Endodermal cell (in vitro differentiated cells): ENCODE results near the gene ARHGEF28. TPM values are rescaled to one million over a fixed set of nuclear protein-coding genes. Genes with fewer than 3 reads are reported as not detected.

ENCODE experiments used
- DNase-seq: peaks from one replicate; pipeline ENCODE4 v3.0.0-alpha.2; 2017
- H3K27ac ChIP-seq: 2 replicates; pipeline ENCODE4 v1.5.1; 2013; ENCODE audit warnings: mild to moderate bottlenecking, low read depth, low read length, moderate library complexity
- H3K27me3 ChIP-seq: 2 replicates; pipeline ENCODE4 v1.6.1; 2013; ENCODE audit warnings: mild to moderate bottlenecking, low read length, moderate library complexity; ENCODE audit not compliant: insufficient read depth, control insufficient read depth, poor library complexity, severe bottlenecking
- H3K36me3 ChIP-seq: 2 replicates; pipeline ENCODE4 v1.7.0; 2013; ENCODE audit warnings: mild to moderate bottlenecking, low read length, moderate library complexity; ENCODE audit not compliant: control insufficient read depth, insufficient read depth
- H3K4me1 ChIP-seq: one replicate; pipeline ENCODE4 v1.7.0; 2013; ENCODE audit warnings: low read length; ENCODE audit not compliant: control insufficient read depth, insufficient read depth
- H3K4me3 ChIP-seq: 2 replicates; pipeline ENCODE4 v1.5.1; 2013; ENCODE audit warnings: mild to moderate bottlenecking, low read length, moderate library complexity
- H3K9ac ChIP-seq: 2 replicates; pipeline ENCODE4 v1.6.1; 2013; ENCODE audit warnings: mild to moderate bottlenecking, low read length, moderate library complexity; ENCODE audit not compliant: poor library complexity, severe bottlenecking; ENCODE audit errors: extremely low read depth
- H3K9me3 ChIP-seq: 2 replicates; pipeline ENCODE4 v1.6.1; 2013; ENCODE audit warnings: mild to moderate bottlenecking, low read length, moderate library complexity; ENCODE audit not compliant: control insufficient read depth
- H3K27ac Mint-ChIP-seq: 2 replicates; pipeline ENCODE4 v1.8.0; 2020; ENCODE audit warnings: mixed read lengths
- H3K27me3 Mint-ChIP-seq: 2 replicates; pipeline ENCODE4 v1.8.0; 2021; ENCODE audit warnings: mild to moderate bottlenecking, mixed read lengths; ENCODE audit not compliant: insufficient read depth
- H3K36me3 Mint-ChIP-seq: 2 replicates; pipeline ENCODE4 v1.8.0; 2020; ENCODE audit warnings: low read depth, mixed read lengths
- H3K4me1 Mint-ChIP-seq: 2 replicates; pipeline ENCODE4 v1.8.0; 2020; ENCODE audit warnings: mixed read lengths
- H3K4me3 Mint-ChIP-seq: 2 replicates; pipeline ENCODE4 v1.8.0; 2020; ENCODE audit warnings: mild to moderate bottlenecking, moderate library complexity, mixed read lengths
- H3K9me3 Mint-ChIP-seq: 2 replicates; pipeline ENCODE4 v1.8.0; 2020; ENCODE audit warnings: mild to moderate bottlenecking, mixed read lengths
- WGBS, 2 experiments: methylation state at CpG; one replicate each; pipeline versions ENCODE4 v1.1.5 to v1.1.7; 2013; ENCODE audit warnings: missing lambda C conversion rate in 2 of 2, mixed read lengths in 1 of 2; ENCODE audit not compliant: insufficient coverage in 1 of 2, insufficient read length in 1 of 2; 5-methylcytosine and 5-hydroxymethylcytosine counted together
- total RNA-seq, 2 donors: library from RNA; stranded (reverse); fragmentation: NEBNext Ultra II Directional in 1 of 2; extraction: Animal tissue kit (Norgen Biotek cat#: 25700) in 1 of 2; gene quantifications; 2 replicates in 1 of 2; 3 replicates in 1 of 2; pipeline ENCODE4 v1.2.1, GENCODE V29; 2021
- TF ChIP-seq, protein P1 (sequence below): fragments of 200-600 bp; sonication (generic); conservative IDR thresholded peaks from 2 replicates; pipeline ENCODE4 v1.5.0; 2021; ENCODE audit warnings: antibody characterized with exemption, mild to moderate bottlenecking

The ARHGEF28 gene
- total RNA-seq, 2 donors from 2014 or later = 0.92 to 1.2 TPM

DNA sequence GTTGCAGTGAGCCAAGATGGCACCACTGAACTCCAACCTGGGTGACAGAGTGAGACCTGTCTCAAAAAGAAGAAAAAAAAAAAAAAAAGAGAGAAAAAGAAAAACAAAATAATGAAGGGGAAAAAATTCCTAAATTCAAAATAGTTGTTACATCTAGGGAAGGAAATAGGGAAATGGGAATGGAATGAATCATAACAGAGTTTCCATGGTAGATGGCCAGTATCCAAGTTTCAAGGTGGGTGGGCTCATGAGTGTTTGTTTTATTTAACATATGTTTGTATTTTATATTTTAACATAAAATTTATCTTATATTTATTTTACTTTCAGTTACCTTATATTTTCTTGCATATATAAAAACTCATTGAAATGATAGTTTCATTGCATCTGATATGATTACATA lies 215.6 kb downstream of the ARHGEF28 start:
- no peaks in the 10 kb centered on the region for H3K4me1 ChIP-seq
- H3K9me3 Mint-ChIP-seq = no peaks in the 10 kb centered on the region
- no peak overlapping the region for H3K9ac ChIP-seq
- H3K27me3 ChIP-seq = no peaks in the 10 kb centered on the region
- no peaks in the 10 kb centered on the region for H3K36me3 Mint-ChIP-seq
- no peak overlapping the region for H3K27ac ChIP-seq
- no peaks in the 10 kb centered on the region for H3K27me3 Mint-ChIP-seq
- H3K4me3 ChIP-seq = no peak overlapping the region
- H3K27ac Mint-ChIP-seq = no peak overlapping the region
- no peak for DNase-seq
- TF ChIP-seq, protein P1, sequence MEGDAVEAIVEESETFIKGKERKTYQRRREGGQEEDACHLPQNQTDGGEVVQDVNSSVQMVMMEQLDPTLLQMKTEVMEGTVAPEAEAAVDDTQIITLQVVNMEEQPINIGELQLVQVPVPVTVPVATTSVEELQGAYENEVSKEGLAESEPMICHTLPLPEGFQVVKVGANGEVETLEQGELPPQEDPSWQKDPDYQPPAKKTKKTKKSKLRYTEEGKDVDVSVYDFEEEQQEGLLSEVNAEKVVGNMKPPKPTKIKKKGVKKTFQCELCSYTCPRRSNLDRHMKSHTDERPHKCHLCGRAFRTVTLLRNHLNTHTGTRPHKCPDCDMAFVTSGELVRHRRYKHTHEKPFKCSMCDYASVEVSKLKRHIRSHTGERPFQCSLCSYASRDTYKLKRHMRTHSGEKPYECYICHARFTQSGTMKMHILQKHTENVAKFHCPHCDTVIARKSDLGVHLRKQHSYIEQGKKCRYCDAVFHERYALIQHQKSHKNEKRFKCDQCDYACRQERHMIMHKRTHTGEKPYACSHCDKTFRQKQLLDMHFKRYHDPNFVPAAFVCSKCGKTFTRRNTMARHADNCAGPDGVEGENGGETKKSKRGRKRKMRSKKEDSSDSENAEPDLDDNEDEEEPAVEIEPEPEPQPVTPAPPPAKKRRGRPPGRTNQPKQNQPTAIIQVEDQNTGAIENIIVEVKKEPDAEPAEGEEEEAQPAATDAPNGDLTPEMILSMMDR = no peak
- no peak overlapping the region for H3K4me3 Mint-ChIP-seq
- no peaks in the 10 kb centered on the region for H3K4me1 Mint-ChIP-seq
- H3K36me3 ChIP-seq = no peaks in the 10 kb centered on the region
- H3K9me3 ChIP-seq = no peaks in the 10 kb centered on the region

DNA sequence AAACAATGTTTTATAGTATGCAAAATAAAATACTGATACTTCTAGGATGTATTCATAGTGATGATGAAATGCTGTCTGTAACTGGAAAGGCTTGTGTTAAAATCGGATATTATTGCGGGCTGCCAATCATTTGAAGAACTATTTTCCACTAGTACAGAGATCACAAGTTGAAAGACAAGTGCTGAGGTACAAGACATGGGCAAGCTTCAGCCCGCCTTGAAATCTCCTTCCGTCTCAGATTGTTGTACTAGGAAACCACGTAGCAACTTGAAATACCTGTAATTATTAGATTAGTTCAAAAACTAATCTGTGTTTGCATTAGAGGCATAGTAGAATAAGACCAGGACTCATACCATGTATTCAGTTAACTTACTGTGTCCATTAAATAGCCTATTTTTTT lies 218.2 kb downstream of the ARHGEF28 start:
- no peak overlapping the region for H3K27ac Mint-ChIP-seq
- Histone ChIP-seq H3K27ac (no peak overlapping the region), H3K9ac (no peak overlapping the region), H3K27me3 (no peaks in the 10 kb centered on the region), H3K4me3 (no peak overlapping the region), H3K36me3 (no peaks in the 10 kb centered on the region), H3K9me3 (no peaks in the 10 kb centered on the region), H3K4me1 (no peaks in the 10 kb centered on the region)
- no peaks in the 10 kb centered on the region for H3K27me3 Mint-ChIP-seq
- no peaks in the 10 kb centered on the region for H3K4me1 Mint-ChIP-seq
- WGBS, 2 experiments = 93% methylated on average over 2 to 5 of the region's 5 CpGs
- TF ChIP-seq, protein P1 = no peak
- no peak for DNase-seq
- H3K36me3 Mint-ChIP-seq = no peaks in the 10 kb centered on the region
- H3K9me3 Mint-ChIP-seq = no peaks in the 10 kb centered on the region
- no peak overlapping the region for H3K4me3 Mint-ChIP-seq

DNA sequence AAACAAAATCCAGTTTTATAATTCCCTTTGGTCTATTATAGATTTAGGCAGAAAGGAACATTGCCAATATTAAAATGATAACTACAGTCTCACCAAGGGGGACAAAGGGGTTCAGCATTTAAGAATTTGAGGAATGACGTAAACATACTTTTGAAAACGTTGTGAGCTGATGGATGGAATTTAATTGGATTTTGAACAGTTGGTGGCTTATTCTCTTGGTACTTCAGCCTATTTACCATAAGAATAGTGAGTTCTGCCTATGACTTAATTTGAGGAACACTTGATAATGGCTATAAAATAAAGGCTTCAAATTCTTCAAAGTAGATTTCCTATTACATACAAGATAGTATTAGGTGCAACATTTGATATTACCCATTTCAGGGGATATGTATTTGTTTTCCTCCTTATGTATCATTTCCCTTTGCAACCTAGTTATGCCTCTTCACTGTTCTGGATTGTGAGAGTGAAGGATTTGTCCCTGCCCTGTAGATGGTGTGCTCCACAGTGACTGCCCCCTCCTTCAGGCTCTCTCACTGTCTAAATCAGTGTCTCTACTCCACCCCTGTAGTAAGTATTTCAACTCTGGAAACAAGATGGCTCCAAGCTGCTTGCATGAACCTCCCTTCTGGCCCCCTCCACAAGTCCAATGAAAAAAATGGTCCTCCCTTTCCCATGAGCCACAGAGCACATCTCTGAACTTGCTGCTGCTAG lies 225.6 kb downstream of the ARHGEF28 start:
- DNase-seq = no peak
- no peak overlapping the region for H3K27ac ChIP-seq
- H3K36me3 ChIP-seq = no peaks in the 10 kb centered on the region
- H3K27me3 Mint-ChIP-seq = no peaks in the 10 kb centered on the region
- H3K4me3 Mint-ChIP-seq = no peak overlapping the region
- H3K36me3 Mint-ChIP-seq = no peaks in the 10 kb centered on the region
- TF ChIP-seq, protein P1 = no peak
- no peaks in the 10 kb centered on the region for H3K4me1 ChIP-seq
- no peak overlapping the region for H3K9ac ChIP-seq
- WGBS, 2 experiments = 43 to 53% methylated on average over 2 of the region's 2 CpGs
- H3K9me3 Mint-ChIP-seq = no peaks in the 10 kb centered on the region
- peaks cover 3% of the 10 kb centered on the region for H3K4me1 Mint-ChIP-seq
- no peak overlapping the region for H3K27ac Mint-ChIP-seq
- H3K9me3 ChIP-seq = no peaks in the 10 kb centered on the region
- H3K27me3 ChIP-seq = no peaks in the 10 kb centered on the region
- H3K4me3 ChIP-seq = no peak overlapping the region
